GM12874 (cell line): ENCODE results near the gene COL23A1.

Source experiments
- CTCF ChIP-seq: IDR thresholded peaks from 2 replicates; pipeline ENCODE4 v1.5.1; 2011; ENCODE audit warnings: low read depth, mild to moderate bottlenecking, control low read depth, low read length, moderate library complexity; ENCODE audit not compliant: insufficient read depth

The COL23A1 gene

DNA sequence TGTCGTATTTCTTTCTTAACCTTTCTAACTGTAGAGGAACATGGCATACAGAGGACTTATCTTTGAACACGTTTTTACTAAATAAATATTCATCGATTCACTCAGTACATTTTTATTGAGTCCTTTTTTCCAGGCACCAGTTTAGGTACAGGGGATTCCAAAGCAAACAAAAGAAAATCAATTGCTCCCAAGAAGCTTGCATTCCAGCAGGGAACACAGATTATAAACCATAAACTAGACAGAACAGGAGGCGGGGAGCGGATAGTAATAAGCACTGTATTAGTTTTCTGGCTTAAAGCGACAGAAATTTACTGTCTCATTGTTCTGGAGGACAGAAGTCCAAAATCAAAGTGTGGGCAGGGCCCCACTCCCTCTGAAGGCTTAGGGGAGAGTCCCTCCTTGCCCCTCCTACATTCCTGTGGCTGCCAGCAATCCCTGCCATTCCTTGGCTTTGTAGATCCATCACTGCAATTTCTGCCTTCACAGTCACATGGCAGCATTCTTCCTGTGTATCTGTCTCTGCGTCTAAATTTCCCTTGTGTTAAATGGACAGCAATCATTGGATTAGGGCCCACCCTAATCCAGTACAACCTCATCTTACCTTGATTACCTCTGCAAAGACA lies 115.5 kb downstream of the COL23A1 start:
- no peak for TF ChIP-seq CTCF

DNA sequence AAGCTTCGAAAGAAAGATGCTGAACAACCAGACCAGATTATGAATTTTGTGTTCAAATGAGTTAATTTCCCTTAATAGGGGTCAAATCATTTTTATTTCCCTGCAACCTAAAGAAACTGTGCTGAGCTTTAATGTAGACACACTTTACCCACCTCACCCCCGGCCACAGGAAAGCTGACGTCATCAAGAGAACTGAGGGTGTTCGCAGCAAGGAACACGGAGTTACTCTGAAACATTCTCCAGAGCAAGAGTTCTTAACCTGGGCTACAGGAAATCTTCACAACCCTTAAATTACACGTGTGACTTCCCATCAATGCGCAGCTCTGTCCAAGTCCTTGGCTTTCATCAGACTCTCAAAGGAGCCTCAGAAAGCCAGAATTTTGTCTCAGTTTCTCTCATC lies 116.3 kb downstream of the COL23A1 start:
- no peak for TF ChIP-seq CTCF

DNA sequence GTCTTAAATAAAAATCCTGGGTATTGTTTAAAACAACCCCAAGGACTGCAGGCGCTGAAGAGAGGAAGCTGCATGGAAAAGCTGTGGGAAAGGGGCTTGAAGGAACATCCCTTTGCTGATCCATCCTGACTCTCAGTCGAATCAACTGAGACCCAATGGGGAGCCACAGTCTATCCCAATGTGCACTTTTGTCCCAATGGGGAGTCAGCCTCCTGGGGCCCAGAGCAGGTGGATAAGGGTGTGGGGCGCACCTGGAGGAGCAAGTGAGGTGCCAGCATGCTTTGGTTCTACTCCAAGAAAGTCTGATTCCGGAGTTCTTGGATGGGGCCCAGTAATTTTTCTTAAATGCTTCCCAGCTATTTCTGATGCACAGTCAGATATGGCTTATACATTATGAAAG lies 118.1 kb downstream of the COL23A1 start:
- no peak for TF ChIP-seq CTCF

GRCh38 chr5:178471711-178472110 lies 118.5 kb downstream of the COL23A1 start:
- no peak for TF ChIP-seq CTCF

DNA sequence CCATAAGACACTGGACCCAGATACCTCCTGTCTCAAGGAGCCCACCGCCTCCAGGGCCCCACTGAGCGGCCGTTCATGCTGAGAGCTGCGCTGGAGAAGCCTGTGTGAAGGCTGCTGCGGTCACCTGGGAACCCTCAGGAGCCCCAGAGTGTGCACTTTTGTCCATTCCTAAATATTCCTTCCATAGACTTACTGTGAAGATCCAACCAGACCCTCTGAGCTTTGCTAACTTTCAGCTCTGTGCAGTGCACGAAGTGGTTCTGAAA lies 119.5 kb downstream of the COL23A1 start:
- no peak for TF ChIP-seq CTCF

- no peak for TF ChIP-seq CTCF
These were observed 120.0 kb downstream of the COL23A1 start for GRCh38 chr5:178469975-178470759.

- TF ChIP-seq CTCF: no peak
These were observed 120.9 kb downstream of the COL23A1 start for GRCh38 chr5:178469011-178469974.
